ENCODE measurements around the gene MED13L.

The MED13L gene

GRCh38 chr12:116313194-116313927 is 35.9 kb upstream of the MED13L start:
- Mint-ChIP-seq H3K27me3 (ENCODE audit: low read depth) (peaks cover 21% of the 10 kb centered on the region), H3K27ac (no peak overlapping the region), H3K4me1 (ENCODE audit: low read depth) (peaks cover 14% of the 10 kb centered on the region), H3K4me3 (no peak overlapping the region), H3K36me3 (ENCODE audit: low read depth) (no peaks in the 10 kb centered on the region), H3K9me3 (peaks cover 21% of the 10 kb centered on the region)

- H3K36me3 Mint-ChIP-seq (ENCODE audit: low read depth), result no peaks in the 10 kb centered on the region
Measured at GRCh38 chr12:116310082-116310481, 32.6 kb upstream of the MED13L start.

GRCh38 chr12:116309343-116309742 is 31.9 kb upstream of the MED13L start:
- no peak overlapping the region for H3K27ac Mint-ChIP-seq
- no peak overlapping the region for H3K4me3 Mint-ChIP-seq
- peaks cover 12% of the 10 kb centered on the region for H3K27me3 Mint-ChIP-seq (ENCODE audit: low read depth)
- H3K36me3 Mint-ChIP-seq (ENCODE audit: low read depth), result no peaks in the 10 kb centered on the region
- peaks cover under 1% of the 10 kb centered on the region for H3K4me1 Mint-ChIP-seq (ENCODE audit: low read depth)
- peaks cover 18% of the 10 kb centered on the region for H3K9me3 Mint-ChIP-seq

More at GRCh38 chr12:116310082-116310481, 32.6 kb upstream of the MED13L start:
- Mint-ChIP-seq H3K4me1 (ENCODE audit: low read depth) (peaks cover 3% of the 10 kb centered on the region), H3K9me3 (peaks cover 18% of the 10 kb centered on the region), H3K4me3 (no peak overlapping the region), H3K27me3 (ENCODE audit: low read depth) (peaks cover 7% of the 10 kb centered on the region), H3K27ac (no peak overlapping the region)

DNA sequence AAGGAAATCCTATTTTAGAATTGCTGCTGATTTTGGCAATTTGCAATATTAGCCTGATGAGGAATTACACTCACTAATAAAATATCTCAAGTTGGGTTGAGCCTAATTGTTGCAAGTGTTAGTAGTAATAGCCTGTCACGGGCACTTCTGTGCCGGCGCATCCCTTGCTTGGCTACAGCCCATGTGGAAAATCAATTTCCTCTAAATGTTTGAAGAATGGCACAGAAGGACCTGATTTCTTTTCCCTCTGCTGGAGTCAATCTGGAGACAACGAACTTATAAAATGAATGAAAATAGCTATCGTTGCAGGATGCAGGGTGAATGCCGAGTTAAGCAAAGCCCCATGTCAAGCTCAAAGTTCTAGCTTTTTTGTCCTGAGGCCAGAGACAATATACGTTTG is 31.2 kb upstream of the MED13L start:
- Mint-ChIP-seq H3K4me1 (ENCODE audit: low read depth) (no peaks in the 10 kb centered on the region), H3K27me3 (ENCODE audit: low read depth) (peaks cover 12% of the 10 kb centered on the region), H3K36me3 (ENCODE audit: low read depth) (no peaks in the 10 kb centered on the region), H3K9me3 (peaks cover 18% of the 10 kb centered on the region), H3K4me3 (no peak overlapping the region), H3K27ac (no peak overlapping the region)

- no peaks in the 10 kb centered on the region for H3K36me3 Mint-ChIP-seq (ENCODE audit: low read depth)
- peaks cover 5% of the 10 kb centered on the region for H3K27me3 Mint-ChIP-seq (ENCODE audit: low read depth)
- H3K9me3 Mint-ChIP-seq, result peaks cover 18% of the 10 kb centered on the region
- no peak overlapping the region for H3K4me3 Mint-ChIP-seq
- no peak overlapping the region for H3K27ac Mint-ChIP-seq
- no peaks in the 10 kb centered on the region for H3K4me1 Mint-ChIP-seq (ENCODE audit: low read depth)
Measured at GRCh38 chr12:116306968-116307367, 29.5 kb upstream of the MED13L start.

- H3K36me3 Mint-ChIP-seq (ENCODE audit: low read depth), result no peaks in the 10 kb centered on the region
- no peak overlapping the region for H3K27ac Mint-ChIP-seq
- H3K9me3 Mint-ChIP-seq, result peaks cover 18% of the 10 kb centered on the region
- no peaks in the 10 kb centered on the region for H3K4me1 Mint-ChIP-seq (ENCODE audit: low read depth)
- no peak overlapping the region for H3K4me3 Mint-ChIP-seq
- H3K27me3 Mint-ChIP-seq (ENCODE audit: low read depth), result peaks cover 9% of the 10 kb centered on the region
Measured at GRCh38 chr12:116306506-116306905, 29.0 kb upstream of the MED13L start.

GRCh38 chr12:116304621-116305020 is 27.1 kb upstream of the MED13L start:
- Mint-ChIP-seq H3K9me3 (peaks cover 10% of the 10 kb centered on the region), H3K4me3 (no peak overlapping the region), H3K27me3 (ENCODE audit: low read depth) (peaks cover 17% of the 10 kb centered on the region)

DNA sequence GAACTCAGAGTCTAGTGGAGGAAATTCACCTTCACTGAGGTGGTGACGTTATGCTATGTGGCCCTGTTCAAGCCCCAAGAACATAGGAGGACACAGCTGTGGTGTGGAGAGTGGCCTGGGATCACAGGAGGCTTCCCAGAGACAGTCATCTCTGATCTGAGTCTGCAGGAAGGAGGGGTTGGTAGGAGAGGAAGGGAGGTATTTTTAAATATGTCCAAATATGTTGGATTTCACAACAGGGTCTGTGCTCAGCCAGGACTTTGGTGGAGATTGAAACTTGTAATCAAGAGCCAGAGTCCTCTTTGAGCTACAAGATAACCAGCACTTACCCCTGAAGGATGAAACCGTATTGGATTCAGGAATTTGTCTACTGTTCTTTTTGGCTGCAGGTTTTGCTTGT is 26.4 kb upstream of the MED13L start:
- Mint-ChIP-seq H3K4me3 (no peak overlapping the region), H3K36me3 (ENCODE audit: low read depth) (no peaks in the 10 kb centered on the region)

More at GRCh38 chr12:116304621-116305020, 27.1 kb upstream of the MED13L start:
- Mint-ChIP-seq H3K36me3 (ENCODE audit: low read depth) (no peaks in the 10 kb centered on the region), H3K4me1 (ENCODE audit: low read depth) (no peaks in the 10 kb centered on the region), H3K27ac (no peak overlapping the region)

GRCh38 chr12:116303066-116303465 is 25.6 kb upstream of the MED13L start:
- no peaks in the 10 kb centered on the region for H3K4me1 Mint-ChIP-seq (ENCODE audit: low read depth)
- H3K9me3 Mint-ChIP-seq, result no peaks in the 10 kb centered on the region
- no peak overlapping the region for H3K27ac Mint-ChIP-seq
- no peak overlapping the region for H3K4me3 Mint-ChIP-seq
- H3K36me3 Mint-ChIP-seq (ENCODE audit: low read depth), result no peaks in the 10 kb centered on the region
- H3K27me3 Mint-ChIP-seq (ENCODE audit: low read depth), result peaks cover 25% of the 10 kb centered on the region

More for the DNA sequence above, 26.4 kb upstream of the MED13L start:
- Mint-ChIP-seq H3K4me1 (ENCODE audit: low read depth) (no peaks in the 10 kb centered on the region), H3K9me3 (peaks cover 3% of the 10 kb centered on the region), H3K27me3 (ENCODE audit: low read depth) (peaks cover 24% of the 10 kb centered on the region), H3K27ac (no peak overlapping the region)

GRCh38 chr12:116302166-116303058 is 24.9 kb upstream of the MED13L start:
- no peak overlapping the region for H3K27ac Mint-ChIP-seq
- H3K4me3 Mint-ChIP-seq, result no peak overlapping the region
- no peaks in the 10 kb centered on the region for H3K36me3 Mint-ChIP-seq (ENCODE audit: low read depth)
- H3K4me1 Mint-ChIP-seq (ENCODE audit: low read depth), result no peaks in the 10 kb centered on the region
- peaks cover 31% of the 10 kb centered on the region for H3K27me3 Mint-ChIP-seq (ENCODE audit: low read depth)
- no peaks in the 10 kb centered on the region for H3K9me3 Mint-ChIP-seq

DNA sequence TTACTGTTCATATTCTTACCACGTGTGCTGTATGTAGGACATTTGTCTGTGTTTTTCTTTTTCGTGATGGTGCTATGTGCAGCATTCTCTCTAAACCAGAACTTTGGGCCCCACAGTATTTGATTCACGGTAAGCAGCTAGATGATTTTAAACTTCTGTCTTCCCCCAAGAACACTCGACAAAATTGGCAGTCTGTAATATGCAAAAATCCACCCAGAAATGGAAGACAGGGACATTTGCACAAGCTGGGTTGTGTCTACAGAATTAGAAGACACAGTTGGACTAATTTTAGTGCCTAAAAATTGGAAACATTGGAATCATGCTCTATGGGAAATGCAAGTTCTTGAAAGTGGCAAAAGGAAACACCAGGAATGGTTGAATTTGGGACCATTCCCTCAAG is 24.1 kb upstream of the MED13L start:
- no peak overlapping the region for H3K27ac Mint-ChIP-seq
- no peaks in the 10 kb centered on the region for H3K9me3 Mint-ChIP-seq
- no peaks in the 10 kb centered on the region for H3K36me3 Mint-ChIP-seq (ENCODE audit: low read depth)
- H3K27me3 Mint-ChIP-seq (ENCODE audit: low read depth), result peaks cover 39% of the 10 kb centered on the region
- H3K4me1 Mint-ChIP-seq (ENCODE audit: low read depth), result no peaks in the 10 kb centered on the region
- H3K4me3 Mint-ChIP-seq, result no peak overlapping the region

DNA sequence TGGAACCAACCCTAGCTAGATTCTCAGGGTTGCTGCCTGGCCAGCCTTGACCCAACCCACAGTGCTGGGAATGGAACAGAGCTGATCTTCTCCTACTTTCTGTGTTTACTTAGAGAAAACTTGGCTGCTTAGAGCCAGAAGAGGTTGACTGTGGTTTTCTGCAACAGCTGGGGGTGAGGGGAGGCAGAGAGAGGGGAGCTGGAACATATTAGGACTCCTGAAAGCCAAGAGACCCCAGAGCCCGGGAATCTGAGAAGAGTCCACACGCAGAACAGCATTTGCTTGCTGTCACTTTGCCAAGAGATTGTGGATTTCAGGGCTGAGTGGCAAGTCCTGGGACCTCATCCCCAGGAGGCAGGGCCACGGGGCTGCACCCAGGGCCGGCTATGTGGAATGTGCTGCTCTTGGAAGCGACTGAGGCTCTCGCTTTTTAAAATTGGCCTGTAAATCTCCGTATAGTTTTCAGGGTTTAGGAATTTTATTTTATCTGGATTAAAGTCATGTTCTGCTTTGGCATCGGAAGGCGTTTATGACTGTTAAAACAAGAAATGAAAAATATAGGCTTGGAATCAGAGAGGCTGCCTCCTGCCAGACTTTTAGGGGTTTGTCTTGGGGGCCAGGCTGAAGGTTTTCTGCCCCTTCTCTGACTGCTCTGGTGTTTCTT is 22.3 kb upstream of the MED13L start:
- Mint-ChIP-seq H3K27ac (no peak overlapping the region), H3K27me3 (ENCODE audit: low read depth) (peaks cover 47% of the 10 kb centered on the region), H3K36me3 (ENCODE audit: low read depth) (no peaks in the 10 kb centered on the region), H3K9me3 (no peaks in the 10 kb centered on the region), H3K4me3 (no peak overlapping the region), H3K4me1 (ENCODE audit: low read depth) (no peaks in the 10 kb centered on the region)

DNA sequence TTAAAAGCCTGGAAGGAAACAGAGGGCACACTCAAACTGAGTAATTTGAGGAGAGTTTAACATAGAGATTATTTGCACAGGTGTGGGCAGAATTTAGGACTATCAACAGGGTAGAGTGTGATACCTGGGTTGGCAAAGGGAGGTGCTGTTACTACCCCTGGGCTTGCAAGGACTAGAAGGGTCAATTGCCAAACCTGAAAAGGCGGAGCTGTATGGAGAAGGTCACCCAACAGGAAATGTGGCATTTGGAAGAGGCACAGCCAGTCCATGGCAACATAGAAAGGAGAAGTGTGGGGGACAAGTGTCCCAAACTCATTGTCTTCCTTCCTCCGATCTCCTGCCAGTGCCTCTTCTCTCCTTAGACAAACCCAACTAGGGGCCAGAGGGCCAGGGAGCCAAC is 21.6 kb upstream of the MED13L start:
- Mint-ChIP-seq H3K9me3 (no peaks in the 10 kb centered on the region), H3K4me3 (no peak overlapping the region), H3K4me1 (ENCODE audit: low read depth) (no peaks in the 10 kb centered on the region), H3K27ac (no peak overlapping the region), H3K36me3 (ENCODE audit: low read depth) (no peaks in the 10 kb centered on the region), H3K27me3 (ENCODE audit: low read depth) (peaks cover 51% of the 10 kb centered on the region)

DNA sequence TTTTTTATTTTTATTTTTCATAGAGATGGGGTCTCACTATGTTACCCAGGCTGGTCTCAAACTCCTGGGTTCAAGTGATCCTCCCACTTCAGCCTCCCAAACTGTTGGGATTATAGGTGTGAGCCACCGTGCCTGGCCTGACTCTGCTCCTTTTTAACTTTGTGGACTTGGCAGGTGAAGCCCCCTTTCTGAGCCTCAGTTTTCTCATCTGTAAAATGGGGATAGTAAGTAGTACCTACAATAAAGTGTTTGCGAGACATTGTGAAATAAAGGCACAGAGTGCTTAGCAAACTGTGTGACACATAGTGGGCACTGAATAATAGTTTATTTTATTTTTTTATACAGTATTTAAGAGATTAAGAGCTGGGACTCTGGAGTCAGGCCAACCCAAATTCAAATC is 21.1 kb upstream of the MED13L start:
- H3K4me1 Mint-ChIP-seq (ENCODE audit: low read depth), result no peaks in the 10 kb centered on the region
- no peaks in the 10 kb centered on the region for H3K9me3 Mint-ChIP-seq
- no peak overlapping the region for H3K27ac Mint-ChIP-seq
- peaks cover 54% of the 10 kb centered on the region for H3K27me3 Mint-ChIP-seq (ENCODE audit: low read depth)
- no peaks in the 10 kb centered on the region for H3K36me3 Mint-ChIP-seq (ENCODE audit: low read depth)
- no peak overlapping the region for H3K4me3 Mint-ChIP-seq

All from T-helper 1 cell treated with Interleukin-12 subunit alpha and Interleukin-12 subunit beta and Interleukin-4 antibody, amounts not matched to agents 30 μg/mL and 1 μg/mL, for 36 hours (primary cell).